RWPE1 (cell line): ENCODE data around the gene ADAD2.
"Not testable (repeated sequence)": the region's sequence is repeated elsewhere in the genome, so short reads cannot be mapped to it uniquely, and the experiment has no call there.

Experiments
- CTCF ChIA-PET: fragments of 350-600 bp; sonication (Branson Sonifier 250); formaldehyde crosslinking; extraction: SDS; loops from one replicate; lab custom pipeline; 2021; lab: Yijun Ruan, JAX
- POLR2A ChIA-PET: fragments of 400-600 bp; formaldehyde crosslinking; extraction: SDS; loops from one replicate; lab custom pipeline; 2020; ENCODE audit warnings: antibody characterized with exemption; ENCODE audit not compliant: low non-redundant PET; lab: Yijun Ruan, JAX
- DNase-seq: peaks from one replicate; pipeline ENCODE4 v3.0.0; 2012; ENCODE audit warnings: low spot score
- H3K27ac ChIP-seq: fragments of 450-650 bp; 2 replicates; pipeline ENCODE4 v1.5.1; 2017
- TF ChIP-seq, protein P1 (sequence below): fragments of 450-650 bp; conservative IDR thresholded peaks from 2 replicates; pipeline ENCODE4 v1.5.1; 2017; ENCODE audit warnings: low read depth, mild to moderate bottlenecking

The ADAD2 gene

DNA sequence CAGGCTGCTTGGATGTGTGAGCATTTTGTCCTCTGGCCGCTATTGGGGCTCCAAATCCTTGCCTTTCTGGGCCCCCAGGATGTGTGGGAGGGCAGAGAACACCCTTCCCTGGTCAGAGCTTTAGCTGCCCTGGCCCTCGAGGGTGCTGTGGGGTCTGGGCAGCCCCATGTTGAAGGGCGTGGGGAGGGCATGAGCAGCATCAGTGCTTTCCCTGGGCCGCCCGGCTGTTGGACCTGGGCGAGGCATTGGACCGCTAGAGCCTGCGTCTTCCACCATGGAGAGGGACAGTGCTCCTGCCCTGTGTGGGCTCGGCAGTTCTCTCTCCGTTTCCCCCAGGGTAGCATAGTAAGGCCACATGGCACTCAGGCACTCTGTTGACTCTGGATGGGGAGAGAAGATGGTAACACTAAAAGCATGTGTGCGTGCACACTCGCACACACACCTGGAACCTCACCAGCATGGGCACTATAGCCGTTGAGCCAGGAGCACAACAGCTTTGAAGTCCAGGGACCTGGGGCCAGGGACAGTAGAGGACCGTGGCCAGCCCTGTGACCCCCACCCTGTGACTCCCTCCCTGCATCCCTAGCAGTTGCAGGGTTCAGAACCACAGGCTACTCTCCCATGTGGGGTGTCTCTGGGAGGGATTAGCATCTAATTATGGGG is 6.6 kb downstream of the ADAD2 start:
- ChIA-PET POLR2A (no interaction called here), CTCF (interaction anchor here (2.8 kb wide), 1 partner anchor 11 kb away, joined by 15 read pairs; the partner anchor contains the start of gene TAF1C)
- TF ChIP-seq, protein P1, sequence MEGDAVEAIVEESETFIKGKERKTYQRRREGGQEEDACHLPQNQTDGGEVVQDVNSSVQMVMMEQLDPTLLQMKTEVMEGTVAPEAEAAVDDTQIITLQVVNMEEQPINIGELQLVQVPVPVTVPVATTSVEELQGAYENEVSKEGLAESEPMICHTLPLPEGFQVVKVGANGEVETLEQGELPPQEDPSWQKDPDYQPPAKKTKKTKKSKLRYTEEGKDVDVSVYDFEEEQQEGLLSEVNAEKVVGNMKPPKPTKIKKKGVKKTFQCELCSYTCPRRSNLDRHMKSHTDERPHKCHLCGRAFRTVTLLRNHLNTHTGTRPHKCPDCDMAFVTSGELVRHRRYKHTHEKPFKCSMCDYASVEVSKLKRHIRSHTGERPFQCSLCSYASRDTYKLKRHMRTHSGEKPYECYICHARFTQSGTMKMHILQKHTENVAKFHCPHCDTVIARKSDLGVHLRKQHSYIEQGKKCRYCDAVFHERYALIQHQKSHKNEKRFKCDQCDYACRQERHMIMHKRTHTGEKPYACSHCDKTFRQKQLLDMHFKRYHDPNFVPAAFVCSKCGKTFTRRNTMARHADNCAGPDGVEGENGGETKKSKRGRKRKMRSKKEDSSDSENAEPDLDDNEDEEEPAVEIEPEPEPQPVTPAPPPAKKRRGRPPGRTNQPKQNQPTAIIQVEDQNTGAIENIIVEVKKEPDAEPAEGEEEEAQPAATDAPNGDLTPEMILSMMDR: no peak
- DNase-seq: no peak
- H3K27ac ChIP-seq: no peak overlapping the region

DNA sequence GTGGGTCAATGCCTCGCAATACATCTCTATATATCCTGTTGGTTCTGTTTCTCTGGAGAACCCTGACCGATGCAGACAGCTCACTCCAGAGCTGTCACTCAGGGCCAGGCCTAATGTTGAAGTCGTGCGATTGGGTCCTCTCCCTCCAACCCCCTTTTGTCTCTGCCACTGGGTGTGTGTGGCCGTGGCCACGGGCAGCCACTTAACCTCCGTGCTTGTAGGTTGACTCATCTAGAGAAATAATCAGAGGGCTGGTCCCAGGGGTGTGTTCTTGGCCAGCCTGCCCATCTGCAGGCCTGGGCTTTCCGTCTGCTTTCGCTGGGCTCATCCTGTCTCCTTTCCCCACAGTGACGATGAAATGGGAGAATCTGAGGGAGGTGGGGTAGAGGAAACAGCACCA is 7.4 kb downstream of the ADAD2 start:
- POLR2A ChIA-PET: no interaction called here
- DNase-seq: peak; percentile 31

DNA sequence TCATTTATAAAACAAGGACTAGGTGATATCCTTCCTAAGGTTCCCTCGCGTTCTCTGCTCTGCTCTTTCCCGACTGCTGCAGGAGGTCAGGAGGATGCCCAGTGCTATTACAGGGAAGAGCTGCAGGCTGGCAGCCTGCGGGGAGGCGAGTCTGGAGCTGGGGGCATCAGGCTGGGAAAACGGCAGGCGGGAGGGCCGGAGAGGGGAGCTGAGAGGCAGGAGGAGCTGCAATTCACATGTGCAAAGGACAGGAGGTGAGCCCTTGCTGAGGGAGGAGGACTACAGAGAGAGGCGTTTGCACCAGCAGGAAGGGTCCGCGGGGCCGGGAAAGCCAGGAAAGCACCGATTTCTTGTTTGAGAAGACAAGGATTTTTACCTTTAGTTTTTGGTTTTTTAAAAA is 8.1 kb downstream of the ADAD2 start:
- ChIA-PET POLR2A (no interaction called here), CTCF (interaction anchor here (1.5 kb wide), 1 partner anchor 12 kb away, joined by 6 read pairs; no protein-coding TSS in a partner anchor)
- DNase-seq: no peak
- TF ChIP-seq, protein P1: no peak
- H3K27ac ChIP-seq: no peak overlapping the region

More for the DNA sequence above, 7.4 kb downstream of the ADAD2 start:
- CTCF ChIA-PET: interaction anchor here (1.5 kb wide), 1 partner anchor 11 kb away, joined by 6 read pairs; no protein-coding TSS in a partner anchor
- no peak overlapping the region for H3K27ac ChIP-seq
- TF ChIP-seq, protein P1: no peak

DNA sequence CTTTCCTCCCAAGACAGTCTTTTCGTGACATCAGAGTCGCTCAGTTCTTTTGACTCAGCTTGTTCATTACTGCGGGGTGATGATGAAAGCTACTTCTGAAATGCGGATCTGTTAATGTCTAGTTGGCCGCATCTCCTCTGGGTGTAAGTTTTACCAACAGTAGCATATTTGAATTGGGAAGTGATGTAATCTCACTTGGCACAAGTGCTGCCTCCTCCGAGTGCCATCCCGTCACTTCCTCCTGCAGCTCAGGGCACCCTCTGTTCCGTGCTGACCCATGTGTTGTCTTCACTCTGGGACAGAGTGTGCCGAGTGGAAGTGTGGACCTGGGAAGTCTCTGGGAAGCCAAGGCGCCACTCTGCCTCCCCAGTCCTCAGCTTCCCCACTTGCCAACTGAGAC is 8.9 kb downstream of the ADAD2 start:
- DNase-seq: no peak
- no peak overlapping the region for H3K27ac ChIP-seq
- ChIA-PET POLR2A (no interaction called here), CTCF (interaction anchor here (0.6 to 1.0 kb wide), 2 partner anchors 58 to 77 kb away, joined by 3 read pairs; no protein-coding TSS in a partner anchor)
- TF ChIP-seq, protein P1: no peak

DNA sequence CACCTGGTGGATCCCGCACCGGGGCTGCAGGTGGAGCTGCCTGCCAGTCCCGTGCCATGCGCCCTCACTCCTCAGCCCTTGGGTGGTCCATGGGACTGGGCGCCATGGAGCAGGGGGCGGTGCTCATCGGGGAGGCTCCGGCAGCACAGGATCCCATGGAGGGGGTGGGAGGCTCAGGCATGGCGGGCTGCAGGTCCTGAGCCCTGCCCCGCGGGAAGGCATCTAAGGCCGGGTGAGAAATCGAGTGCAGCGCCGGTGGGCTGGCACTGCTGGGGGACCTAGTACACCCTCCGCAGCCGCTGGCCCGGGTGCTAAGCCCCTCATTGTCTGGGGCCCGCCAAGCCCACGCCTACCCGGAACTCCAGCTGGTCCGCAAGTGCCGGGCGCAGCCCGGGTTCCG is 13.6 kb downstream of the ADAD2 start:
- POLR2A ChIA-PET, H3K27ac ChIP-seq, DNase-seq: not testable (repeated sequence)
- CTCF ChIA-PET: interaction anchor here (0.8 kb wide), 1 partner anchor 17 kb away, joined by 6 read pairs; the partner anchor contains the start of gene TAF1C

DNA sequence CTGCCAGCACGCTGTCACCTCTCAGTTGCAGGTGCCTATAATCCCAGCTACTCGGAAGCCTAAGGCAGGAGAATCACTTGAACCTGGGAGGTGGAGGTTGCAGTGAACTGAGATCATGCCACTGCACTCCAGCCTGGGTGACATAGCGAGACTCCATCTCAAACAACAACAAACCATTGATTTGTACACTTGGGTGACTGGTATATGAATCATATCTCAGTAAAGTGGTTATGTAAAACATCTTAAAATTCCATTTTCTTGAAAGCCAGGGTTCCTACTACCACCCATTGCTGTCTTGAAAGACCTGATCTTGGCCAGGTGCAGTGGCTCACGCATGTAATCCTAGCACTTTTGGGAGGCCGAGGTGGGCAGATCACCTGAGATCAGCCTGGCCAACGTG is 14.2 kb downstream of the ADAD2 start:
- CTCF ChIA-PET, DNase-seq, H3K27ac ChIP-seq, POLR2A ChIA-PET: not testable (repeated sequence)

DNA sequence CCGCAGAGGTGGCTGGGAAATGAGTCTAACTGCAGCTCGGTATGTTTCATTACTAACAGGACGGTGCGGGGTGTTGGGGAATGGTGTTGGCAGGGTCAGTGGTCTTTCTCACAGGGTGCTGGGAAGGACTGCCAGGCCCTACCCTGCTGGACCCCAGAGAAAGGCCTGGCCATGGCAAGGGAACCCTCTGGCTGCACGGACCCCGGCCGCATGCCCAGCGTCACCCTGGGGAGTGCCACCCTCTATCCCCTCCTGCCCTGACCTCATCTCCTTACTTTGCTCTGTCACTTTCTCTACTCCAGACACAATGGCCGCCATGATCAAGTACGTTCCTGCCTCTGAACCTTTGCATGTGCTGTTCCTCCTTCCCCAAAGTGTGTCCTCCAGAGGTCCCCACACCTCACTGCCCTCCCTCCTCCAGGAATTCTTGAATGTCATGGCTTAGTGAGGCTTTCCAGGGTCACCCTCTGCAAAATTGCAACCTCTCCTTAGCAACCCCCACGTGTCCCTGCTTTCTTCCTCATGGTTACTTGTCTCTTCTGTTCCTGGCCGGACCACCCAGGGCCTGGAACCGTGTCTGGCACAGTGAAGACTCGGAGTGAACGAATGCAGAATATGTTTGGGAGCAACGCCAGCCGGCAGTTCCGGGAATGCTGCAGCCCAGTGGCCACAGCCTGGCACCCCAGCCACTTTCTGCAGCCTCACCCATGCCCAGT is 15.2 kb downstream of the ADAD2 start:
- H3K27ac ChIP-seq: no peak overlapping the region
- no peak for DNase-seq
- CTCF ChIA-PET: interaction anchor here (0.6 to 1.0 kb wide), 2 partner anchors 19 to 30 kb away, joined by 3 to 4 read pairs; partner anchors contain the start of gene TAF1C
- POLR2A ChIA-PET: no interaction called here
- TF ChIP-seq, protein P1: no peak
